Activated CD8-positive, alpha-beta T cell treated with anti-CD3 and anti-CD28 coated beads, Interleukin-2, amount 10 ng/mL, durations not matched to agents 7 days and 5 days (primary cell): Measurements from ENCODE around the gene DDX41. TPM values are rescaled to one million over a fixed set of nuclear protein-coding genes. Genes with fewer than 3 reads are reported as not detected.

Experiments
- ATAC-seq: fragments of 150-1000 bp; cut with Tn5 transposase; one replicate; pipeline ENCODE4 v1.10.0; 2021; ENCODE audit warnings: moderate library complexity
- CTCF ChIA-PET: fragments of 350-600 bp; sonication (Branson Sonifier 250); formaldehyde crosslinking; loops from one replicate; lab custom pipeline; 2021; ENCODE audit warnings: antibody characterized with exemption; lab: Charles Lee
- POLR2A ChIA-PET: fragments of 350-600 bp; sonication (Branson Sonifier 250); formaldehyde crosslinking; loops from one replicate; lab custom pipeline; 2021; ENCODE audit warnings: antibody characterized with exemption; lab: Charles Lee
- DNase-seq: peaks from one replicate; pipeline ENCODE4 v3.0.0-alpha.2; 2020
- H3K27ac Mint-ChIP-seq: one replicate; pipeline ENCODE4 v1.8.0; 2021; ENCODE audit warnings: mild to moderate bottlenecking, mixed read lengths
- H3K27me3 Mint-ChIP-seq: one replicate; pipeline ENCODE4 v1.8.0; 2021; ENCODE audit warnings: low read depth, mixed read lengths
- H3K36me3 Mint-ChIP-seq: one replicate; pipeline ENCODE4 v1.8.0; 2021; ENCODE audit warnings: low read depth, mixed read lengths
- H3K4me1 Mint-ChIP-seq: one replicate; pipeline ENCODE4 v1.8.0; 2021; ENCODE audit warnings: low read depth, mixed read lengths
- H3K4me3 Mint-ChIP-seq: one replicate; pipeline ENCODE4 v1.8.0; 2021; ENCODE audit warnings: mild to moderate bottlenecking, mixed read lengths
- H3K9me3 Mint-ChIP-seq: one replicate; pipeline ENCODE4 v1.8.0; 2022; ENCODE audit warnings: mixed read lengths; ENCODE audit not compliant: insufficient read depth
- total RNA-seq, 2 experiments: library from RNA; stranded (reverse); gene quantifications; one replicate each; pipeline ENCODE4 v1.2.3, GENCODE V29; 2021

Gene DDX41
- total RNA-seq, 2 experiments from 2014 or later, result 135 to 149 TPM

DNA sequence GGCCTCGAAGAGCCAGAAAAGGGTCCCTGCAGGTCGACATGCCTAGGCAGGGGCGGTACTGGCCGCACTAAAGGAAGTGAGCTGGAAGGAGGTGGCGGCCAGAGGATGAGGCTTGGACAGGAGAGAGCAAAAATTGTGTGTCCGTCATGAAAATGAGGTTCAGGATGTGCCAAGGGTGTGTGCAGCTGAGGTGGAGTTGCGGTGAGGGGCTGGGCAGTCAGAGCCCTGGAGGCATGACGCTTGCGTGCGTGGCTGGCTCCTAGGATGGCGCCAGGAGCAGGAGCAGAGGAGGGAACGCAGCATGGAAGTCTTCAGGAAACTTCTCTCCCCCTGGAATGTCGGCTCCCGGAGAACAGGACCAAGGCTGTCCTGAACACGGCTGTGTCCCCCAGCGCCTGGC is 13.9 kb downstream of the DDX41 start:
- Mint-ChIP-seq H3K27ac (no peak overlapping the region), H3K27me3 (peaks cover 16% of the 10 kb centered on the region), H3K36me3 (no peaks in the 10 kb centered on the region), H3K4me1 (peaks cover 19% of the 10 kb centered on the region), H3K4me3 (no peak overlapping the region), H3K9me3 (no peaks in the 10 kb centered on the region)
- CTCF ChIA-PET, result interaction anchor here (1.4 to 6.2 kb wide), 9 partner anchors 14 to 389 kb away, joined by 3 to 97 read pairs (median 17); partner anchors contain the start of gene DDX41
- DNase-seq (no peak), ATAC-seq (no peak)
- POLR2A ChIA-PET, result no interaction called here

DNA sequence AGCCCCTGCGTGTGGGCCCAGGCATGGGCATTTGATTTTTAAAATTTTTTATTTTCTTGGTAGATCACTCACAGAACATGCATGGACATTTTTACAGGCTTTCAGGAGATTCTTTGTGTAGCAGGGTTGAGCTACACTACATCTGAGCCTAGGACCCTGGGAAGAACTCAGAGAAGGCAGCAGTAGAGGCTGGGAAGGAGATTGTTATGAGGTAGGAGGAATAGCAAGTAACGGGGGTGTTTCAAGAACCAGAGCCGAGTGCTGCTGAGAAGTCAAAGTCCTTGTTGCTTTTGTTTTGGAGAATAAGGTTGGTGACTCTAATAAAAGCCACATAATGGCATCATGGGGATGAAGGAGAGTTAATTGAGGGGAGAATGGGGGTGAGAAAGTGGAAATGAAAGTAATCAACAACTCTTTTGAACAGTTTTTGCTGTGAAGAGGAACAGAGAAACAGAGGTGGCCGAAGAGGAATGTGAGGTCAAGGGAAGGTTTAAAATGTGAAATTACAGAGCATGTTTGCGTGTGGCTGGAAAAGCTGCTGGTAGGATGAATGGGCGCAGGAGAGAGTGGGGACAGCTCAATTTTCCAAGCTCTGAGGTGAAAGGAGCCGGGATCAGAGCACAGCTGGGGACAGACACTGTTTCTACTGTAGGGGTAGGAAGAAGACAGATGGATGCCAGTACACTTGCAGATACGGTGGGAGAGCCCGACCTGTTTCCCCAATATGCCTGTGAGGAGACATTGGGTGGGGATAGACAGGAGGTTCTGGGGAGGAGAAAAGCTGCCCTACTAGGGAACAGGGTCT is 14.7 kb downstream of the DDX41 start:
- POLR2A ChIA-PET, result interaction anchor here (1.4 kb wide), 2 partner anchors 30 to 111 kb away, joined by 5 read pairs; no protein-coding TSS in a partner anchor

DNA sequence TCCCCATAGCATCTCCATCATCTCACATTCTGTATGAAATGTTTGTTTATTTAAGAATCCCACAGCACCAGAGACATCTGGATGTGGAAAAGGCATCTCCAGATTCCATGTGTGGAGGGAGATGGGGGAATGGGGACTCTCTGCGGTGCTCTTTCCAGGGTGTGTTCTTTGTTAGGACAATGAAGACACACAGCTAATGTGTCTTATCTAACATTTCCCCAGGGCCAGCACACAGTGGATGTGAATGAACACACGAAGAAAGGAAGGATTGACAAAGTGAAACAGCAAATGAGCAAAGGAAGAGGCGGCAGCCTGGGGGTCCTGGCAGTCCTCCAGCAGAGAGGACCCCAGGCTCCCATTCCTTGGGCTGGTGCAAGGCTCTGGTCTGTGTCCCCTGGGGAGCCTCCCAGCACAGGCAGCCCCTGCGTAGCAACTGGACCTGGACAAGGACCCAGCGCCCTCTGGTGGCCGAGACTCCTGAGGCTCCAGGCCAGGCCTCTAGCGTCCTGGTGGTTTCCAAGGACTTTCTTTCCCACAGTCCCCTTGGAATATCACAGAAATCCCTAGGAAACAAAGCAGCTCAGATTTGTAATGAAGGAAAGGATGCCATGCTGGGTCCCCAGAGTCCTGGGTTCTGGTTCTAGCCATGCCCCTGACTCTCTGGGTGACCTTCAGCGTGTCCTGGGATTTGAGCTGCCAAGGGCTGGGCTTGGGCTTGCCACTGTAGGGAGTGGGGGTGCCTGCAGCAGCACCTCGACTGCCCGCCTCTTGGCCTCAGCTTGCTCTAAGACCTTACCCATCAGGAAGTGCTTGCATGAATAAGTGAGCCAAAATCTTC is 15.9 kb downstream of the DDX41 start:
- ChIA-PET CTCF (interaction anchor here (0.6 to 6.2 kb wide), 37 partner anchors 9 to 387 kb away, joined by 3 to 97 read pairs (median 5); partner anchors contain the start of genes DDX41, DOK3, GRK6 and LMAN2), POLR2A (interaction anchor here (1.4 kb wide), 3 partner anchors 13 to 110 kb away, joined by 3 to 5 read pairs (median 5); no protein-coding TSS in a partner anchor)
- peak; percentile 28 for ATAC-seq
- peaks cover 27% of the 10 kb centered on the region for H3K4me1 Mint-ChIP-seq
- no peak overlapping the region for H3K27ac Mint-ChIP-seq
- H3K9me3 Mint-ChIP-seq, result no peaks in the 10 kb centered on the region
- peak; percentile 90 for DNase-seq
- no peak overlapping the region for H3K4me3 Mint-ChIP-seq
- H3K27me3 Mint-ChIP-seq, result peaks cover 18% of the 10 kb centered on the region
- no peaks in the 10 kb centered on the region for H3K36me3 Mint-ChIP-seq

More for the DNA sequence above, 14.7 kb downstream of the DDX41 start:
- no peak overlapping the region for H3K4me3 Mint-ChIP-seq
- ATAC-seq (no peak), DNase-seq (no peak)
- peaks cover 18% of the 10 kb centered on the region for H3K27me3 Mint-ChIP-seq
- H3K9me3 Mint-ChIP-seq, result no peaks in the 10 kb centered on the region
- CTCF ChIA-PET, result interaction anchor here (0.8 to 6.2 kb wide), 37 partner anchors 8 to 388 kb away, joined by 3 to 97 read pairs (median 5); partner anchors contain the start of genes DDX41, DOK3, GRK6 and LMAN2
- no peak overlapping the region for H3K27ac Mint-ChIP-seq
- H3K4me1 Mint-ChIP-seq, result peaks cover 21% of the 10 kb centered on the region
- no peaks in the 10 kb centered on the region for H3K36me3 Mint-ChIP-seq

DNA sequence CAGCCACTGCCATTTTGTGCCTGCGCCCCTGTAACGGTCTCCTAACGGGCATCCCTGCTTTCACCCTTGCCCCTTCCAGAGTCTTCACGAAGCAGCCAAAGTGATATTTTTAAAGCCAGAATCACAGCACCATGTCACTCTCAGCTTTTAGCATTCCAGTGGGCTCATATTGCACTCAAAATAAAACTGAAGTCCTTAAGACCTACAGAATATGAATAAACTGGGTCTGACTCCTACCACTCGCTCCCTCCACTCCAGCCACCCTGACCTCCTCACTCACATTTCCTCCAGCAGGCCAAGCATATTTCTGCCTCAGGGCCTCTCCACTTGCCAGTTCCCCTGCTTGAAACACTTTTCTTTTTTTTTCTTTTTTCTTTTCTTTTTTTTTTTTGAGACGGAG is 16.9 kb downstream of the DDX41 start:
- H3K9me3 Mint-ChIP-seq, result no peaks in the 10 kb centered on the region
- H3K27ac Mint-ChIP-seq, result no peak overlapping the region
- peaks cover 18% of the 10 kb centered on the region for H3K27me3 Mint-ChIP-seq
- POLR2A ChIA-PET, result no interaction called here
- no peak for DNase-seq
- no peak overlapping the region for H3K4me3 Mint-ChIP-seq
- H3K36me3 Mint-ChIP-seq, result no peaks in the 10 kb centered on the region
- peaks cover 38% of the 10 kb centered on the region for H3K4me1 Mint-ChIP-seq
- CTCF ChIA-PET, result interaction anchor here (1.2 to 6.2 kb wide), 8 partner anchors 10 to 386 kb away, joined by 5 to 97 read pairs (median 22); partner anchors contain the start of genes DOK3 and LMAN2
- no peak for ATAC-seq

DNA sequence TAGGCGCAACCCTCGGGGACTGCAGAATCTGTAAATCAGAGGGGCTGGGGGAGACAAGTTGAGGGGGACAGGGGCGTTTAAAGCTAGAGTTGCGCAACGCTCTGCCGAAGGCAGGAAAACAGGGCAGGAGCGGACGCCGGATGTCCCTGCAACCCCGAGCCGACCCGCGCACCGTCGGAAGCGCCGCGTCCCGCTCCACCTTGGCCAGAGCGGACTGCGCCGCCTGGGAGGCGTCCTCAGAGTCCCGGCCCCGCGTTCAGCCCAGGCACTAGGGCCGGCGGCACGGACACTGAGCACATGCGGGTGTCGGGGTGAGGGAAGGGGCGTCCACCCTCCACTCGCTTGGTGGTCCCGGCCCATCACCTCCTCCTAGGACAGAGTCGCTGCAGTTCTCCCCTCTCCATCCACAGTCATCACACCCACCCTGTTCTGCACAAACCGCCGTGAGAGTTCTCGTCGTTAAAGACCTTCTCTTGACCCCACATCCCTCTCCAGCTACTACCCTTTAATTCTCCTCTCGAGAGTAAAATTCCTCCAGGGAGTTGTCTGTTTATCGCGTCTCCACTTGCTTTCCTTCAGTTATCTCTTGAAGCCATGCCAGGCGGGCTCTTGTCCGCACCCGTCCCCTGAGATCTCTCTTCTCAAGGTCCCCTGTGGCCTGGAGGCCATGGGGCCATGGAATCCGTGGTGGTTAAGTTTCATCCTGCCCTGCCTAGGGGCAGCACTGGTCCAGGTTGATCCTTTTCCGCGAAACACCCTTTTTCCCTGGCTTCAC is 18.6 kb downstream of the DDX41 start:
- H3K9me3 Mint-ChIP-seq, result no peaks in the 10 kb centered on the region
- peak; percentile 26 for ATAC-seq
- peak overlapping the region; percentile 67 for H3K27ac Mint-ChIP-seq
- CTCF ChIA-PET, result interaction anchor here (0.9 to 6.2 kb wide), 10 partner anchors 10 to 127 kb away, joined by 3 to 97 read pairs (median 10); partner anchors contain the start of gene DBN1
- peak; percentile 59 for DNase-seq
- H3K4me3 Mint-ChIP-seq, result peak overlapping the region; percentile 82
- POLR2A ChIA-PET, result interaction anchor here (1.0 to 1.7 kb wide), 5 partner anchors 9 to 26 kb away, joined by 4 to 7 read pairs (median 4); no protein-coding TSS in a partner anchor
- H3K27me3 Mint-ChIP-seq, result peaks cover 18% of the 10 kb centered on the region
- H3K4me1 Mint-ChIP-seq, result peaks cover 53% of the 10 kb centered on the region
- peaks cover 3% of the 10 kb centered on the region for H3K36me3 Mint-ChIP-seq

DNA sequence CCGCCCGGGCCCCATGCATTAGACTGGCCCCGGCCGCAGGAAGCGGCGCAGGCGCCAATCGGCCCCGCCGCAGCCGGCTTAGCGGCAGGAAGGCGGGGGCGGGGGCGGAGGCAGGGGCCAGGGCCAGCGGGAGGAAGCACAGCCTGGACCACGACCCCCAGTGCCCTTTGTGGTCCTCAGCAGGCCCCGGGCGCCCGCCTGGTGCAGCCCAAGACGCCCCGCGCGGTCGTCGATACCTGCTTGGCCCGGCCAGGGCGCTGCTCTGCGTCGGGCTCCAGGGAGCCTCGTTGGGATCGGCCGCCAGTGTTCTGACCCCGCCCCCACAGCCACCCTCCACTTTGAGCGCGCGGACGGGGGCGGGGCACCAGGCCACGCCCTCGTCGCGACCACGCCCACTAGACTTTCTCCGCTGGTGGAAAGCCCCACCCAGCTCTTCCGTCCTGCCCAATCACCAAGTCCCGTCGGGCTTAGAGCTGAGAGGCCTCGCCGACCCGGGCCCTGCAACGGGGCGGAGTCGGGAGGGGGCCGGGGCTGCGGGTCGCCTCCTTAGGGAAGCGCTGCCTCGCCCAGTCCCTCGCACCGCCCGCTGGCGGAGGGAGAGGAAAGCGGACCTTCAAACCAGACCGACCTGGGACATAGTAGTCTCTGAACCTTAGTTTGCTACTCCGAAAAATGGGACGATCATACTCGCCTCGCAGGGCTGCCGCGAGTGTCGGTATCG is 19.3 kb downstream of the DDX41 start, which contains the start of gene PDLIM7:
Gene PDLIM7, minus strand, starts transcription at position 313 of the 721 bp plus-strand sequence. CDS start 1,092 bp downstream, outside the sequence.
- Mint-ChIP-seq H3K36me3 (peaks cover 11% of the 10 kb centered on the region), H3K4me1 (peaks cover 61% of the 10 kb centered on the region), H3K9me3 (no peaks in the 10 kb centered on the region), H3K27me3 (peaks cover 18% of the 10 kb centered on the region), H3K27ac (peak within 1 kb of the TSS; percentile 67), H3K4me3 (peak within 1 kb of the TSS; percentile 82)
- ATAC-seq, result peak; percentile 91
- CTCF ChIA-PET, result interaction anchor here (0.9 to 6.2 kb wide), 9 partner anchors 9 to 126 kb away, joined by 5 to 97 read pairs (median 11); partner anchors contain the start of gene DBN1
- POLR2A ChIA-PET, result interaction anchor here (1.0 to 1.7 kb wide), 6 partner anchors 10 to 25 kb away, joined by 3 to 7 read pairs (median 4); no protein-coding TSS in a partner anchor
- peak; percentile 97 for DNase-seq

DNA sequence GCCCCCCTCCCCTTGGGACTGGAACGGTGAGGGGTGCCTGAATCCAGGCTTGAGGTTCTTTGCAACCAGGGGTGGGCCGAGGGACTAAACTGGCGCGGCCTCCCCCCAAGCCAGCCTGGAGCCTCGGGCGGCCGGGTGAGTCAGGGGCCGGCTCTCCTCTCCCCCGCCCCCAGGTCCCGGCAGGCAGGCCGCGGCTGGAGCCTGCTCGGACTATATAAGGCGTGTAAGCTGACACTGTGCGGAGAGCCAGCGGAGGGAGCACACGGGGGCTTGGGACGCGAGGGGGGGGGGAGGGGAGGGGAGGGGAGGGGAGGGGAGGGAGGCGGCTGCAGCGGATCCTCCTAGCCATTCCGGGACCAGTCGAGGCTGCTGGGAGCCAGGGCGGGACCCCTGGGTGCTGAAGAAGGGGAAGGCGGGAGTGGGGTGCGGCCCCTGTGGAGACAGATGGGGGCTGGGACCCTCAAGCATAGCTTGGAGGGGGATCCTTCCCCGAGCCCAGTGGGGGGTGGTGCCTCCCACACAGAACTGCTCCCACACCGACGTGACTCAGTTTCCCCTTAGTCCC is 20.0 kb downstream of the DDX41 start:
- peaks cover 16% of the 10 kb centered on the region for H3K36me3 Mint-ChIP-seq
- peaks cover 57% of the 10 kb centered on the region for H3K4me1 Mint-ChIP-seq
- ChIA-PET CTCF (interaction anchor here (1.1 to 6.2 kb wide), 11 partner anchors 9 to 187 kb away, joined by 3 to 97 read pairs (median 11); partner anchors contain the start of gene DBN1), POLR2A (interaction anchor here (1.0 to 1.7 kb wide), 5 partner anchors 12 to 25 kb away, joined by 3 to 7 read pairs (median 4); no protein-coding TSS in a partner anchor)
- no peaks in the 10 kb centered on the region for H3K9me3 Mint-ChIP-seq
- H3K27me3 Mint-ChIP-seq, result peaks cover 18% of the 10 kb centered on the region
- no peak for ATAC-seq
- DNase-seq, result no peak
- H3K4me3 Mint-ChIP-seq, result peak overlapping the region; percentile 71
- peak overlapping the region; percentile 49 for H3K27ac Mint-ChIP-seq

DNA sequence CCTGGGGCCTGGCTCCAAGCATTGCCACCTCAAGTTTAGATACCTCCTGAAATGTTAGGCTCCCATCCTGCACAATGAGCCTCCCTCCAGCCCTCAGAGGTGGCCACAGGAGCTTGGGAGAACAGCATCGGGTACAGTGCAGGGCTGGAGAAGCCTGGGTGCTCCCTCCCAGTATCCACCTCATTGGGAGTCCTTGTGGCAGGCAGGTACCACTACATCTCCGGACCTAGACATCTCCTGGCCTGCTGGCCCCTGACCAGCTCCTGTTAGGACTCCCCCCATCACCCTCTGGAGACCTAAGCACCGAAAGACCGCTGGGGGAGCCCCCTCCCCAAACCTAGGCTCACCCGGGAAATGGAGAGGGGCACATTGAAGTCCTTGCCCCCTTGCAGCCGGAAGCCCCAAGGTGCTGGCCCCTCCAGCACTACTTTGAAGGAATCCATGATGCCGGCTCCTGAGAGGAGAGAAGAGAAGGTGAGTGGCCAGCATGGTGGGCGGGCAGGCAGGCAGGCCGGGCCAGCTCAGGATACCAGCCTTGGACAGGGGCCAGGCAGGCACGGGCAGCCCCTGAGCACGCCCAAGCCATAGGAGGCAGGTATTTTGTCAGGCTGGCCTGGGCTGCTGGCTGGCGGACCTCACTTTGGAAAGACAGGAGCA is 20.6 kb downstream of the DDX41 start:
- ChIA-PET POLR2A (interaction anchor here (0.7 to 1.5 kb wide), 4 partner anchors 12 to 23 kb away, joined by 3 to 5 read pairs (median 3); no protein-coding TSS in a partner anchor), CTCF (interaction anchor here (1.1 to 4.4 kb wide), 10 partner anchors 8 to 186 kb away, joined by 3 to 19 read pairs (median 6); no protein-coding TSS in a partner anchor)
- peak; percentile 28 for DNase-seq
- peaks cover 57% of the 10 kb centered on the region for H3K4me1 Mint-ChIP-seq
- H3K27ac Mint-ChIP-seq, result peak overlapping the region; percentile 49
- ATAC-seq, result no peak
- peak overlapping the region; percentile 71 for H3K4me3 Mint-ChIP-seq
- peaks cover 18% of the 10 kb centered on the region for H3K36me3 Mint-ChIP-seq
- H3K27me3 Mint-ChIP-seq, result peaks cover 18% of the 10 kb centered on the region
- H3K9me3 Mint-ChIP-seq, result no peaks in the 10 kb centered on the region
